ENCODE data around the gene CLDN10.

GRCh38 chr13:95579303-95579702, 26.8 kb downstream of the CLDN10 start:
- TF ChIP-seq, protein P1, sequence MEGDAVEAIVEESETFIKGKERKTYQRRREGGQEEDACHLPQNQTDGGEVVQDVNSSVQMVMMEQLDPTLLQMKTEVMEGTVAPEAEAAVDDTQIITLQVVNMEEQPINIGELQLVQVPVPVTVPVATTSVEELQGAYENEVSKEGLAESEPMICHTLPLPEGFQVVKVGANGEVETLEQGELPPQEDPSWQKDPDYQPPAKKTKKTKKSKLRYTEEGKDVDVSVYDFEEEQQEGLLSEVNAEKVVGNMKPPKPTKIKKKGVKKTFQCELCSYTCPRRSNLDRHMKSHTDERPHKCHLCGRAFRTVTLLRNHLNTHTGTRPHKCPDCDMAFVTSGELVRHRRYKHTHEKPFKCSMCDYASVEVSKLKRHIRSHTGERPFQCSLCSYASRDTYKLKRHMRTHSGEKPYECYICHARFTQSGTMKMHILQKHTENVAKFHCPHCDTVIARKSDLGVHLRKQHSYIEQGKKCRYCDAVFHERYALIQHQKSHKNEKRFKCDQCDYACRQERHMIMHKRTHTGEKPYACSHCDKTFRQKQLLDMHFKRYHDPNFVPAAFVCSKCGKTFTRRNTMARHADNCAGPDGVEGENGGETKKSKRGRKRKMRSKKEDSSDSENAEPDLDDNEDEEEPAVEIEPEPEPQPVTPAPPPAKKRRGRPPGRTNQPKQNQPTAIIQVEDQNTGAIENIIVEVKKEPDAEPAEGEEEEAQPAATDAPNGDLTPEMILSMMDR (IDR thresholded peaks at IDR 0.05) = no peak
- TF ChIP-seq POLR2A (IDR thresholded peaks at IDR 0.05) = no peak
- no peak for TF ChIP-seq POLR2AphosphoS5 (IDR thresholded peaks at IDR 0.05)
